AG09309 (cell line): ENCODE data around the gene NKX2-1.

Experiments used
- DNase-seq: peaks from one replicate; pipeline ENCODE4 v3.0.0-alpha.2; 2010; ENCODE audit warnings: low read depth
- H3K4me3 ChIP-seq: 2 replicates; pipeline ENCODE4 v1.5.1; 2011; ENCODE audit warnings: mild to moderate bottlenecking, low read depth, low read length, moderate library complexity; ENCODE audit not compliant: control insufficient read depth
- TF ChIP-seq, protein P1 (sequence below): IDR thresholded peaks from 2 replicates; pipeline ENCODE4 v1.5.1; 2011; ENCODE audit warnings: mild to moderate bottlenecking, low read depth, low read length, inconsistent platforms; ENCODE audit not compliant: insufficient read depth, control insufficient read depth; ENCODE audit errors: missing control alignments

The NKX2-1 gene

DNA sequence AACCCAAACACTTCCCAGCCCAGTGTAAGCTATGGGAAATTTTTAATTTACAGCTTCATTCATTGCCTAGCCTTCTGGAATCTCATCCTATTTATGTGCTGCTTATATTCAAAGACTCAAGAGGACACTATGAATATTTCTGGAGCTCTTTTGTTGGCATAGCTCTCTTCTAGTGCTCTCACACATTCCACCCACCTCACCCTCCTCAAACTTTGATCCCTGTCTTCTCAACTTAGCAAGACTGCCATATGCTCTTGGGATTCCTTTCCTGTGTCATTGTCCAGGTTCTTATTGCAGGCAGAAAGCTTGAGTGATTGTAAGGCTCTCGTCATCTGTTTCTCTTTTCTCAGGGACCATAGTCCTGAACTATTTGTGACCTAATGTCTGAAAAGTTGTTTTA is 18.0 kb upstream of the NKX2-1 start:
- TF ChIP-seq, protein P1, sequence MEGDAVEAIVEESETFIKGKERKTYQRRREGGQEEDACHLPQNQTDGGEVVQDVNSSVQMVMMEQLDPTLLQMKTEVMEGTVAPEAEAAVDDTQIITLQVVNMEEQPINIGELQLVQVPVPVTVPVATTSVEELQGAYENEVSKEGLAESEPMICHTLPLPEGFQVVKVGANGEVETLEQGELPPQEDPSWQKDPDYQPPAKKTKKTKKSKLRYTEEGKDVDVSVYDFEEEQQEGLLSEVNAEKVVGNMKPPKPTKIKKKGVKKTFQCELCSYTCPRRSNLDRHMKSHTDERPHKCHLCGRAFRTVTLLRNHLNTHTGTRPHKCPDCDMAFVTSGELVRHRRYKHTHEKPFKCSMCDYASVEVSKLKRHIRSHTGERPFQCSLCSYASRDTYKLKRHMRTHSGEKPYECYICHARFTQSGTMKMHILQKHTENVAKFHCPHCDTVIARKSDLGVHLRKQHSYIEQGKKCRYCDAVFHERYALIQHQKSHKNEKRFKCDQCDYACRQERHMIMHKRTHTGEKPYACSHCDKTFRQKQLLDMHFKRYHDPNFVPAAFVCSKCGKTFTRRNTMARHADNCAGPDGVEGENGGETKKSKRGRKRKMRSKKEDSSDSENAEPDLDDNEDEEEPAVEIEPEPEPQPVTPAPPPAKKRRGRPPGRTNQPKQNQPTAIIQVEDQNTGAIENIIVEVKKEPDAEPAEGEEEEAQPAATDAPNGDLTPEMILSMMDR = no peak
- H3K4me3 ChIP-seq = no peak overlapping the region
- no peak for DNase-seq

DNA sequence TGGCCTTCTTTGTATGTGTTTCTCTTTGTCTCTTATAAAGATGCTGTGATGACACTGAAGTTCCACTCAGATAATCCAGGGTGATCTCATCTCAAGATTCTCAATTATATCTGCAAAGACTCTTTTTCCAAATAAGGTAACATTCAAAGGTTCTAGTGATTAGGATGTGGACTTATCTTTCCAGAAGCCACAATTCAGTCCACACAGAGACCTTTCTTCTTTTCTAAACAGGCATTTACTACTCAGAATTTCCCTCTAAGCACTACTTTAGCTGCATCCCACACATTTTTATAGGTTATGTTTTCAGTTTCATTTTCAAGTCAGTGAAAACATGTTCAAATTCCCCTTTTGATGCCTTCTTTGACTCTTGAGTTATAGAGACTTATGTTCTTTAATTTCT is 9.0 kb upstream of the NKX2-1 start:
- no peak for DNase-seq
- H3K4me3 ChIP-seq = no peak overlapping the region
- TF ChIP-seq, protein P1 = no peak

DNA sequence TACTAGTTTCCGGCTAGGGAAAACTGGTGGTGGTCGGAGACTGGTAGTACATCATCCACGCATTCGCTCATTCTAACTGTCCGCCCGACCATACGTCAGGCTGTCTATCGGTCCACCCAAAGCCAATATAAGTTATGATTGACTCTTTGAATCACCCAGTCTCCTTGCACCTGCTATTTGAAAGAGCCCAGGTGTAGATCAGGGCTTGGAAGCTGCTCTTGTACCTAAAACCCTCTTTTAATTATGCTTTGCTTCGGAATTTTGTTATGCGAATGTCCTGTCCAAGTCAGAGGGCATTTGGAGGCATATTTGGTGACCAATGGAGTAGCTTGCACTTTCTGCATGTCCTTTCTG is 5.7 kb upstream of the NKX2-1 start:
- H3K4me3 ChIP-seq = no peak overlapping the region

GRCh38 chr14:36524874-36525745 is 5.1 kb upstream of the NKX2-1 start:
- no peak for DNase-seq
- TF ChIP-seq, protein P1 = peak; percentile 52
- no peak overlapping the region for H3K4me3 ChIP-seq

More for the DNA sequence above, 5.7 kb upstream of the NKX2-1 start:
- TF ChIP-seq, protein P1 = no peak
- no peak for DNase-seq

DNA sequence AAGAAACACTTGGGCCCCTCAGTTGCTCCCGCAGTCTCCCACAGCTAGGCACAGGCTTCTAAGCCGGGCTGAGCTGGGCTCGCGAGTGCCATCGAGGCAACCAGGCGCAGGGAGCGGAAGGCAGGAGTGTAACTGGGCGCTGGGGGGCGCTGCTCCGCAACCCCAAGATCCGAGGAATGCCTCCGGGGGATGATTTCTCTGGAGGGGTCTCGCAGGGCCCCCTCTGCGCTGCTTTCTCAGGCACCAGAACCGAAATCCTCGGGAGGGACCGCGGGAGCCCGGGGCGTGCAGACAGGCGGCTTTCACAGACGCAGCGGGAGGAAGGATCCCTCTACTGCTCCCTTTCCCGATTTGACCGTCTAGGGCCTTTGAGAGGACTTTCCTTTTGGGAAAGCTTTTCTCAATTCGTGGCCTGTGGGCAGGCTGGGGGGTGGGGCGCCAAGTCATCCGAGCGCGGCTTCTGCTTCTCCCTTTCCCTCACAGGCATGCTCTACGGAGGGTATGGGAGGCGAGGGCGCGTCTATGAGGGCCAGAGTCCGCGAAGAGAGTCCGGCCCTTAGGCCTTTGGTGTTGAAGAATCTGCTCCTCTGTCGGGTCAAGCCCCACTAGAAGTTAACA is 4.3 kb upstream of the NKX2-1 start:
- TF ChIP-seq, protein P1 = no peak

DNA sequence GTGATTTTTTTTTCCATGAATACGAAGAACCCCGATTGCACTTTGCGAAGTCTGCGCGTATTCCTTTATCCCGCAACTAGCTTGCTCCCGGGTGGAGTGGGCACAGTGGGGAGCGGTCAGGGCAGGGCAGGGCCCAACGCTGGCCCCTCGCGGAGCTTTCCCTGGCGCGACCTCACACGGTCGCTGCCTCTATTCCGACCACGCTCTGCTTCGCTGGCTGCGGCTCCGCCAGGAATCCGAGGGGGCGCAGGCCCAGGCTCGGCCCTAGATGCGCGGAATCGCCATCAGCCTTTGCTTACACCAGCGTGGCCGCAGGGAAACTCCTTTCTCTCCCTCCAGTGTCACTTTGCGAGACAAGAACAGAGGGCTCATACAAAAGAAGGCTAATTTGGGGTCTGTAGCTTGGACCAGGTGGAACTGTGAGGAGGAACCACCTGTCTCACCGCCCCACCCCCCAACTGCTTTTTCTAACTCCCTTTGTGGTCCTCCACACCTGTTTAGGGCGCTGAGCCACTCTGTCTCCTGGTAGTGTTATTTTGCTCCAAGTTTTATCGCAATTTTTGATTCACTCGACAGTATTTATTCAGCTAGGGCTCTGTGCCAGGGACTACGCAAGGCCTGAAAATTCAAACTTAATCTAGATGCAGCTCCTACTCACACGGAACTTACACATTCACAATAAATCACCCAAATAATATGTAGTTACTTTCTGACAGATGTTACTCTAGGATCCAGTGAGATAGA is 3.1 kb upstream of the NKX2-1 start:
- TF ChIP-seq, protein P1 = no peak
- DNase-seq = no peak
- no peak overlapping the region for H3K4me3 ChIP-seq

More for the DNA sequence above, 4.3 kb upstream of the NKX2-1 start:
- no peak overlapping the region for H3K4me3 ChIP-seq
- DNase-seq = no peak
